Activated T-cell treated with anti-CD3 and anti-CD28 coated beads for 48 hours (primary cell): ENCODE measurements around the gene PPP2R5E.

Experiments
- DNase-seq: peaks from one replicate; pipeline ENCODE4 v3.0.0-alpha.2; 2020; ENCODE audit warnings: low read depth

The PPP2R5E gene

GRCh38 chr14:63432228-63432627 is 110.9 kb downstream of the PPP2R5E start:
- no peak for DNase-seq

DNA sequence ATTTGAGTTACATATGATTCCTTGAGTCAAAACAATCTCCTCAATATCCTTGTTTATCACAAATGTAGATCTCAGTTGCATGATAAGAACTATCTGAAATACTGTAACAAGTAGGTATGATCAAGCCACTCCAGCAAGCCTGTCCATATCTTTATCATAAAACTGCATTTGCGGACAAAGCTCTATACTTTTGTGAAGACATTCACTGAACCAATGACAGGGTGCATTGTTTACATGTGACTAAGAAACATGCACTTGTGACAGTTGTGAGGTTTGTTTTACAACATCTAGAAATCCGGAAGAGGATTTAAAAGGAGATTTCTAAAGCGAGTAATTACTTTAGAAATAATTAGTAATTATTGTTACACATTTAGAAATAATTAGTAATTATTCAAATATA is 111.7 kb downstream of the PPP2R5E start:
- DNase-seq = no peak

DNA sequence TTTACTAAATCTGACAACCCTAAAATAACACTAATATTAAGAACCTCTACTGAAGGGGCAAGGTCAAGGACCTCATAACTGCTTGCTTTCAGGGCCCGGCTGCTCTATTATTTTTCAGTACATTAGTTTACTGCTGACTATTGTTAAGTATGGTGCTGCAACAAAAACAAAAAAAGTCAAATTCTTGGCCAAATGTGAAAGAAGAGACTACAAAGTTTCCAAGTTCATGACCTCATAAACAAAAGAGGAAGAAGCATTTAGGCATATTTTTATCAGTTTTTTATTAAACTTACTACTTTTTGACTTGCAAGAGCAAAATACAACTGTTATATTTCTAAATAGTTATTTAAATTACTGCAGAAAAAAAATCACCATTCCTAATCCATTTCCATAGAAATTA is 114.7 kb downstream of the PPP2R5E start:
- DNase-seq = no peak

DNA sequence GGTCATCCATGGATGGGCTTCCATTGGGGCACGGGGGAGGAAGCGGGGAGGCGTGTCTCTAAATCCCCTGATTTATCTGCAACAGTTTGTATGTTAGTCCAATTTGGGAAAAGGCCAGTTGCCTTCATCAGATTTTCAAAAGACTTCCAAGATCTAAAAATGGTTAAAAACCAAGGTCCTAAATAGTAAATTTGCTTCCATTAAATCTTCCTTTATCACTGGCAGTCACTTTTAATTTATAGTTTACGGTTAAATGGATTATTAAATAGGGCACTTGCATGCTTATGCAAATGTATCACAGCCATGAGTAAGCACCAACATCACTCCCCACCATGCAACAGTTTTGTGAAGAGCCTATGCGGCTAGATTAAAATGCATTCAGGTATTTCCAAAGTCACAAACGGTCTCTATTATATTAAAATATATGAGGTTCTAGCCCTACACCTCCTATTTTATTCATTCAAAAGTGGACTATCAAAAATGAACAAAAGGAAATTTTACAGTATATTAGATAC is 116.3 kb downstream of the PPP2R5E start:
- DNase-seq = no peak

DNA sequence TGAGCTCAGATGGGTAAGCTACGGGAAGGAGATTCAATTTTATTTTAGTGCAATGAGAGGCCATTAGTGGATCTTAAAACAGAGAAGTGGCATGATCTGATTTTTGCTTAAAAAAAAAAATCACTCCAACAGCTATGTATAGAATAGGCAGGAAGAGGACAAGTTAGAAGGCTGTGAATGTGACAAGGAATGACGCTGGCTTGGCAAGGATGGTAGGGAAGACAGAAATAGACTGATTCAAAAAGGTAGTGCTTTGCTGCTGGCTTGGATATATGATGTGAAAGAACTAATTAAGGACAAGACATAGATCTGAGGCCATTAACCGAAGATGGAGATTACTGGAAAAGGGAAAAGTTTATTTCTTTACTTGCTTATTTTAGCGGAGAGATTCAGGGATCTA is 119.3 kb downstream of the PPP2R5E start:
- DNase-seq = no peak

DNA sequence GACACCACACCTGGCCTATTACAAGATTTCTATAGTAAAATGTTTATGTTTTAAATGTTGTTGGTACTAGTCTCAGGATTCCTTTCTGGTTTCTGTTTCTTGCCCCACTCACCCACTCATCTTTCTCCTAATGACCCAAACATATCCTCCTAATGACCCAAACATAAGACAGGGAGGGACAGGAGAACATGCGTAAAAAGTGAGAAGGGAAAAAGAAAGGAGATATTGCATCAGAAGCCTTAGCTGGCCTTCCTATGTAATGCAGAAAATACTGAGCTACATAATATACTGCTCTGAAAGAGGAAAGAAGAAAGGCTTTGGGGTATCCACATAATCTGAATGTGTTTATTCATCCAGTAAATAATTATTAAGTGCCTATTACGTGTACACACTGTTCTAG is 119.8 kb downstream of the PPP2R5E start:
- DNase-seq = no peak

DNA sequence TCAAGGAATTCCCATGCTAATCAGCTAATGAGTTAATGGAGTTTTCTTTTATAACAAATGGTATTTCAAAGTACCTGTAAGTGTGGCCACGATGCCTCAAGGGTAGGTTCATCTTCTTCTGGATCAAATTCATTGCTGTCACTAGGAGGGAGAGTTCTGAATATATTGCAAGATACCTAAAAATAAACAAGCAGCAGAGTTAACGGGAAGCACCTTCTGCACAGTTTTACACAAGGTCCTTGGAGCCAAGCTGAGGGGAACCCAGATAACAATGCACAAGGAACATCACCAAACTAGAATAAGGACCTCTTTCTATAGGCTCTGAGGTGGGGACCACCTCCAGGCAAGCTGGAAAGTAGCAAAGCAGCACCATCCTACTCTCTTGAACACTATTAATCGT is 121.3 kb downstream of the PPP2R5E start:
- DNase-seq = no peak

DNA sequence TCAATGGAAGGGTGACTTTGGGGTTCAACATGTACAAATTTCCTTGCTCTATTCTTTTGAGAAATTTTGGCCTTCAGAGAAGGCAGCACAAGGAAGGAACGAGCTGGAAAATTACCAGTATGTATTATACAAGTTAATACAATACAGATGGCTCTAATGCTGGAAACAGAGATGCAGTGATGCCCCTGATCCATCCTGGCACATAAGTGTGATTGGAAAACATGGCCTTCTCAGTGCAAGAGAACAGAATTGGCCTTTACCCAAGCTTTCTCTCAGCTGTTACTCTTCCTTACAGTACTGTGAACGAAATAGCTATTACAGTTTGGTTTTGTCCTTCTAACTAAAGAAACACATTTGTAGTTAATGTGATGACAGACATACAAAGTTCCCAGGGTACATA is 122.0 kb downstream of the PPP2R5E start:
- no peak for DNase-seq

- no peak for DNase-seq
These were observed 125.2 kb downstream of the PPP2R5E start for GRCh38 chr14:63418020-63418419.

DNA sequence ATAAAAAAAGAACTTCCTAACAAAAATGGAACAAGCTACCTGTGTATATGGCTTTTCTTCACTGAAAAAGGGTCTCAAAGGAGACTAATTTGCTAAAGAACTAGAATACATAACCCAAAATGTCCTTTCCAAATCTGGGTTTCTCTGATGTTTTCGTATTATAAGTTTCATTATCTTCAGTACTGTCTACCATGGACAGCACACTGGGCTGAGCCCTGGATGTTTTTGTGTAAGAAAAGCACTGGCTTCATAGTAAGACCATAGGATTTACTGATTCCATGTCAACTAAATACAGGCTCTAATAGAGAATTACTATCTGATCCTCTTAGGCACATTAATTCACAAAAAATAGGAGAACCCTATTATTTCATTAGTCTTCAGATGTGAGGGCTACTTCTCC is 130.2 kb downstream of the PPP2R5E start:
- no peak for DNase-seq

GRCh38 chr14:63406333-63406732 is 136.8 kb downstream of the PPP2R5E start:
- no peak for DNase-seq

DNA sequence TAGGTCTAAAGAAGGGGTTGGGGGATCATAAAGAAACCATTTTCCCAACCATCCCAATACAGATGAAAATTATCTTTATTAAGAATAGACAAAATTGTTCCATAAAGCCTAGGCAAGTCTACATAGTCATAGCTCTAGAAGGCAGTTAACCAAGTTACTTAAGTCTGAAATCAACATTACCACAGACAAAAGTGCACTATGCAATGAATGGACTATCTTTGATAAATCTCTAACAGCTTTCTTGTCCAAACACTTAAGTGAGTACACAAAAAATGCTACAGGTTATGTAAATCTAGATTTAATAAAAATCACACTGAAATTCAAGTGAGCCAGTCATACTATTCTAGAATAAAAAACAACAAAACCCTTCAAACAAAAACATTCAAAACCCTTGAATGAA is 137.5 kb downstream of the PPP2R5E start:
- no peak for DNase-seq

GRCh38 chr14:63404906-63405305 is 138.3 kb downstream of the PPP2R5E start:
- DNase-seq = no peak

DNA sequence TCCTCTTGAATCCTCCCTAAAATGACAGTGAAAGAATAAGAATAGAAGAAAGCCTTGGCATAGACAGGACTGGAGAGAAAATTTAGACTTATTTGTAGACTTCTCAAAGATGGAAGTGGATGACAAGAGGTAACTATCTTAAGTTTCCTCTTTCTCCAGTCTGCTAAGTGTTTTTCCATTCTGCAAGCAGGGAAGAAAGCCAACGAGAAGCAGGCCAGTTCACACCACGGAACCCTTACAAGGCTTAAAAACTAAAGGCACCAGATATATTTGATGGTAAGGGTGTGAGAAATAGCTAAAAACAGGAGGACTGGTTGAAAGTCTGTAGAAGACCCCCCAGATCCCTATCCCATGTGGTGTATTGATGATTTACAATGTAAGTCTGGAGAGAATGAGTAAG is 141.5 kb downstream of the PPP2R5E start:
- DNase-seq = no peak

DNA sequence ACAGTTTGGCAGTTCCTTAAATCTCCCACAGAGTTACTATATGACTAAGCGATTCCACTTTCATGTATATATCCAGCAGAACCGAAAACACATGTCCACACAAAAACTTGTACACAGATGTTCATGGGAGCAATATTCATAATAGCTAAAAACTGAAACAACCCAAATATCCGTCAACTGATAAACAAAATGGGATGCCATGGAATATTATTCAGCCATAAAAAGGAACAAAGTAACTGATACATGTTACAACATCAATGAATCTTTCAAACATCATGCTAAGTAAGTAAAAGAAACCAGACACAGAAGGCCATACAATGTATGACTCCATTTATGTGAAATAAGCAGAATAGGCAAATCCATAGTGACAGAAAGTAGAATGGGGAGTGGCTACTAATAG is 144.2 kb downstream of the PPP2R5E start:
- no peak for DNase-seq

DNA sequence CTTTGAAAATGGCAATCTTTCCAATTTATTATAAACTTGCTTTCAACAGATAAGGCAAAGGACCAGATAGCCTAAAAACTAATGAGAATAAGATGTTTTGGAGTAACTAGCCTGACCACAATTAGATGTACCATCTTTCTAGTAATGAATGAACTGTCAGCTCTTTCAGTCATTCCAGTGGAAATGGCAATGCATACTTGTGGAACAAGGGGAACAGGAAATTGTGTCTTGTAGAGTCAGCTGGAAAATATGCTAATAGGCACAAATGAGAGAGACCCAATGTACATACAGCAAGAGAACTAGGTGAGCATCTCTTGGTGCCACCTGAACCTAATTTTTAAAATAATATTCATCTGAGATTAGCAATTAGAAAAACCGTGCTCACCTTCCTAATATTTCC is 148.3 kb downstream of the PPP2R5E start:
- DNase-seq = no peak

DNA sequence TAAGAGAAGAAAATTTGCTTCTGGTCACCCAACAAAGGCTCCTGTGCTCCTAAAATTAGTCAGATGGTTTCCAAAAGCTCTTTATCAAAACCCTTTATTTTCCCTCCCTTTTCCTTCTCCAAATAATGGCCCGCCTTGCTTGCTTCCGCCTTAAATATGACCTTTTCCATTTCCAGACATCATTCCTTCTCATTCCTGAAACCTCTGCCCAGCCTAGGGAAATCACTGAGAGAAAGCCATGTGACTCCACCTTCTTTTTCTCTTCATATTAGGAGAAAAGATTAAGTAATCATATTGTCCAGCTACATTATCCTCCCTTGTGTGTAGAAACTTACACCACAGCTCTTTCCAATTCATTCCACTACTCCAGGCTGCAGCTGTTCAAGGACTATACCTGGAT is 148.7 kb downstream of the PPP2R5E start:
- no peak for DNase-seq

GRCh38 chr14:63393012-63393411 is 150.2 kb downstream of the PPP2R5E start:
- no peak for DNase-seq

DNA sequence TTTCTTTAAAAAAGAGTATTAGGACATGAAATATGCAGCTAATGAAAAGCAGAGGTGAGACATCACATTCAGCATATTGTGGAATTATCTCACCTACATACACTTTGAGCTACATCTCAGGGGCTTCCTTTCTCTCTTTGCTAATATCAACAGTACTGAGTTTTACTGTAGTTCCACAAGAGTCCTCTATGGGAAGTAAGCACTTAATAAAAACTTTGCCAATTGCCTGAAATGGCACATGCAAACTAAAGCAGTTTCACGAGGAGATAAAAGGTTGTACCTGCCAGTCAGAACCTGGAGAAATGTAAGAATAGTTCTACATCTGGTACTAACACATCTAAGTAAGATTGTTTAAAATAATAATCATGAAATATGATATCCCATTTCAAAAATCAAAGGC is 150.9 kb downstream of the PPP2R5E start:
- no peak for DNase-seq

GRCh38 chr14:63388766-63389431 is 154.3 kb downstream of the PPP2R5E start:
- DNase-seq = peak; percentile 43

DNA sequence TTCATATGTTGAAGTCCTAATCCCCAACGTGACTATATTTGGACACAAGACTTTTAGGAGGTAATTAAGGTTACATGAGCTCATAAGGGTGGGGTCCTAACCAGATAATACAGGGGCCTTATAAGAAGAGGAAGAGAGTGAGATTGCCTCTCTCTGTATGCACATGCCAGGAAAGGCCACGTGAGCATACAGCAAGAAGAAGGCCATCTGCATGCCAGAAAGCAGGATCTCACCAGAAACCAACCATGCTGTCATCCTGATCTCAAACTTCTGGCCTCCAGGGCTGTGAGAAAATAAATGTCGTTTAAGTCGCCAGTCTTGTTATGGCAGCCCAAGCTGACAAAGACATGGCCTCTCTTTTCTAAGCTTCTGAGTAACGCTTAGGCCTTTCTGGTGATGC is 155.5 kb downstream of the PPP2R5E start:
- DNase-seq = no peak

DNA sequence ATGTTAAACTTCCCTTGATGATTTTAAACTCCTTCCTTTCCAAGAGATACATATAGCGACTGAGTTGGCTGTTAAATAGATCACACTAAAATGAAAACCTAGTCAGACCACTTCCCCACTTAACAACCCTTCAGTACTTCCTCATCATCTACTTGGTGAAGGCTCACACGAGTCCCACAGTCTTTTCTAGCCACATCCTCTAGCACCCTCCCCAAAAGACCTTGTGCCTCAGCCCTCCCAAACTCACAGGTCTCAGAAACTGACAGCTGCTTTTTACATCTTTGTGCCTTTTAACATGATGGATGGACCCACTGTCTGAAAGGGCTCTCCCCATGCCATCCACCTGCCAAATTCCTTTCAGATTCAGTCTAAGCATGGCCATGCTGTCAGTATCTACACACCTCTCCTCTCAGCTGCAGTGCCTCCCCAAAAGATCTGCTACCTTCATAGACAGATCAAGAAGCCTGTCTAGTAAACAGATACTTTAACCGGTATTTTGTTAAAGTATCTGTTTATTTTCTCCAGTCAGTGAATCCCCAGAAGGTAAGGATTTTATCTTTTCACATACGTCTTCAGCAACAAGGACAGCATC is 159.3 kb downstream of the PPP2R5E start:
- no peak for DNase-seq

- no peak for DNase-seq
These were observed 164.7 kb downstream of the PPP2R5E start for GRCh38 chr14:63378444-63378843.

GRCh38 chr14:63375769-63376168 is 167.4 kb downstream of the PPP2R5E start:
- no peak for DNase-seq
